PC-9 (cell line): ENCODE measurements around the gene NIT2.

Experiments
- CTCF ChIP-seq: fragments of 200-600 bp; sonication (generic); conservative IDR thresholded peaks from 2 replicates; pipeline ENCODE4 v1.6.1; 2017; ENCODE audit warnings: mixed run types, antibody characterized with exemption, mild to moderate bottlenecking, moderate library complexity
- EZH2 ChIP-seq: fragments of 200-600 bp; sonication (generic); IDR thresholded peaks from 2 replicates; pipeline ENCODE4 v1.8.0; 2017; ENCODE audit warnings: antibody characterized with exemption, low read depth

GRCh38 chr3:100299016-100299415 is 35.5 kb upstream of the NIT2 start:
- TF ChIP-seq CTCF (no peak), EZH2 (no peak)
